ENCODE results near the gene DIRAS1.

The DIRAS1 gene

DNA sequence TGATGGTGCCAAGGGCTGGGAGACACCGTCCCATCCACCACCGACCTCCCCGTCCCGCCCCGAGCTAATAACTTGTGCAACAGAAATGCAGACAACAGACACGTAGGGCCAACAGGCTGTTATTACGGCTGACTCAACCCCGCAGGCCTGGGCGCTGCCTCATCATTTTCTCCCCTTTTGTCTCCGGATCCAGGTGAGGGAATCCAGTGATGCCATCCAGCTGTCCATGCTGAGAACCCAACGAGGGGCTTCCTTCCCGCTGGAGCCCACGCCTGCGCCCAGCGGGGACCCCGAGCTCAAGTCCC lies 6.4 kb upstream of the DIRAS1 start:
- Histone ChIP-seq H3K27ac (ENCODE audit: low read depth, low read length) (no peak overlapping the region), H3K9ac (ENCODE audit: low read length) (no peak overlapping the region), H3F3A (ENCODE audit: insufficient read depth) (no peaks in the 10 kb centered on the region), H3K4me2 (ENCODE audit: low read depth, low read length, poor library complexity, severe bottlenecking) (no peak overlapping the region), H2AFZ (ENCODE audit: low read depth, low read length, severe bottlenecking) (no peak overlapping the region), H3K79me2 (ENCODE audit: insufficient read depth, low read length) (no peaks in the 10 kb centered on the region), H4K20me1 (ENCODE audit: low read depth, low read length) (no peaks in the 10 kb centered on the region), H3K36me3 (ENCODE audit: low read length) (no peaks in the 10 kb centered on the region), H3K27me3 (ENCODE audit: low read length) (no peaks in the 10 kb centered on the region), H3K9me3 (ENCODE audit: insufficient read depth, low read length) (no peaks in the 10 kb centered on the region), H3K4me3 (ENCODE audit: insufficient read depth, low read length, poor library complexity, severe bottlenecking) (no peak overlapping the region), H3K9me2 (replicated peaks; ENCODE audit: insufficient read depth, low read length) (no peaks in the 10 kb centered on the region)
- no peak for TF ChIP-seq EZH2phosphoT487 (conservative IDR thresholded peaks at IDR 0.05; ENCODE audit: low read length)
- TF ChIP-seq, protein P1, sequence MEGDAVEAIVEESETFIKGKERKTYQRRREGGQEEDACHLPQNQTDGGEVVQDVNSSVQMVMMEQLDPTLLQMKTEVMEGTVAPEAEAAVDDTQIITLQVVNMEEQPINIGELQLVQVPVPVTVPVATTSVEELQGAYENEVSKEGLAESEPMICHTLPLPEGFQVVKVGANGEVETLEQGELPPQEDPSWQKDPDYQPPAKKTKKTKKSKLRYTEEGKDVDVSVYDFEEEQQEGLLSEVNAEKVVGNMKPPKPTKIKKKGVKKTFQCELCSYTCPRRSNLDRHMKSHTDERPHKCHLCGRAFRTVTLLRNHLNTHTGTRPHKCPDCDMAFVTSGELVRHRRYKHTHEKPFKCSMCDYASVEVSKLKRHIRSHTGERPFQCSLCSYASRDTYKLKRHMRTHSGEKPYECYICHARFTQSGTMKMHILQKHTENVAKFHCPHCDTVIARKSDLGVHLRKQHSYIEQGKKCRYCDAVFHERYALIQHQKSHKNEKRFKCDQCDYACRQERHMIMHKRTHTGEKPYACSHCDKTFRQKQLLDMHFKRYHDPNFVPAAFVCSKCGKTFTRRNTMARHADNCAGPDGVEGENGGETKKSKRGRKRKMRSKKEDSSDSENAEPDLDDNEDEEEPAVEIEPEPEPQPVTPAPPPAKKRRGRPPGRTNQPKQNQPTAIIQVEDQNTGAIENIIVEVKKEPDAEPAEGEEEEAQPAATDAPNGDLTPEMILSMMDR (IDR thresholded peaks at IDR 0.05; ENCODE audit: insufficient read depth, low read length, poor library complexity, severe bottlenecking), result no peak

DNA sequence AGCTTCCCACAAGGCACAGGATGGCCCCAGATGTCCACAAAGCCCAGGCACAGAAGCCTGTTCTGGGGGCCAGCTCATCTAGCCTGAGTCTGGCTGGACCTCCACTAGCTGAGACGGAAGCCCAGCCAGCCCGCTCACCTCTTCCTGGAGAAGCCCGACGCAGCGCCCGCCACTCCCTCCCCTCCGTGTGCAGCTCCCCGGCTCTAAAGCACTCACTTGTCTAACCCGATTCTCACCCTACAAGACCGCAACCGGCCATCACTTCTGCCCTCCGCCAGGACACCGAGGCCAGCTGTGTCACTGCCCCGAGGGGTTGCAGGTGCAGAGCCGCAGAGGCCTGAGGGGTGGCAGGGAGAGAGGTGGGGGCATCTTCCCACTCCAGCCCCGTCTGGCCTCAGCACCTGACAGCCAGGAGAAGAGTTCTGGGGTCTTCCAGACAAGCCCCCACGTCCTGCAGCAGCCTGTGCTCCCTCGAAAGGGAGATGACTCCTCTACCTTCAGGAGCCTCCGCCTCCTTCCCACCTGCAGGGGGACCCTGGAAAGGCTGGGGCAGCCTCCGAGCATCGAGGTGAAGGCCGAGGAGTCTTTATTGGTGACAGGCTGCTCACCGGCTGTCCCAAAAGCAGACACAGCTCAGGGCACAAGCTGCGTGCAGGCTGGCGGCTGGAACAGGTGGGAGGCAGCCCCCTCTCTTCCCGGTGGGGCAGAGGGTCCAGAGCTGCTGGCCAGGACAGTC lies 5.9 kb upstream of the DIRAS1 start:
- Histone ChIP-seq H3K9me2 (replicated peaks; ENCODE audit: insufficient read depth, low read length) (no peaks in the 10 kb centered on the region), H3K4me2 (ENCODE audit: low read depth, low read length, poor library complexity, severe bottlenecking) (no peak overlapping the region), H2AFZ (ENCODE audit: low read depth, low read length, severe bottlenecking) (no peak overlapping the region), H3K9me3 (ENCODE audit: insufficient read depth, low read length) (no peaks in the 10 kb centered on the region), H3K36me3 (ENCODE audit: low read length) (no peaks in the 10 kb centered on the region), H4K20me1 (ENCODE audit: low read depth, low read length) (no peaks in the 10 kb centered on the region), H3K9ac (ENCODE audit: low read length) (no peak overlapping the region), H3K79me2 (ENCODE audit: insufficient read depth, low read length) (no peaks in the 10 kb centered on the region), H3K27me3 (ENCODE audit: low read length) (no peaks in the 10 kb centered on the region), H3F3A (ENCODE audit: insufficient read depth) (no peaks in the 10 kb centered on the region), H3K27ac (ENCODE audit: low read depth, low read length) (no peak overlapping the region), H3K4me3 (ENCODE audit: insufficient read depth, low read length, poor library complexity, severe bottlenecking) (no peak overlapping the region)
- no peak for TF ChIP-seq EZH2phosphoT487 (conservative IDR thresholded peaks at IDR 0.05; ENCODE audit: low read length)
- TF ChIP-seq, protein P1 (IDR thresholded peaks at IDR 0.05; ENCODE audit: insufficient read depth, low read length, poor library complexity, severe bottlenecking), result no peak

DNA sequence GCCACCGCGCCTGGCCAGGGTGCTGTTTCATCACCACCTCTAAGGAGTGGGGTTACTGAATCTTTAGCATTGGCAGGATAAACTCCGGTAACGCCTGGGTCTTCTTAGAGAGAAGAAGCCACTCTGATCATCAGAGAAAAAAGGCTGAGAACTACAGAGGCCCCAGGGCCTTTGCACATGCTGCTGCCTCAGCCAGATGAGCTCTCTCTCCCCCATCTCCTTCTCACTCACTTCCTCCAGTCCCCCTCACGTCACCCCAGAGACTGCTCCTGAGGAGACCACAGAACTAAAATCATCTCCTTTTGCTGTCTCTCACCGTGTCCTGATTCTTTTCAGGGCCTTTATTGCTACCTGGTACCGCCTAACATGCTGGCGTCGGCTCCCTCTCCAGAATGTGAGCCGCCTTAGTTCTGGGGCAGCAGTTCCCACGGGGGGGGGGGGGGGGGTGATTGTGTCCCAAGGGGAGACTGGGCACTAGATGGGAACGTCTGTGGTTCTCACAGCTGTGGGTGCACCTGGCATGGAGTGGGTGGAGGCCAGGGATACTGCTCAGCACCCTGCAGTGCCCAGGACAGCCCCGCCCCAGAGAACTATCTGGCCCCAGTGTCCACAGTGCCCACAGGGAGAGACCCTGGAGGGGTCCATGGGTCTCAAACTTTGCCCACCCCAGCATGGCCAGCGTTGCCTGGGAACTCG lies 5.1 kb upstream of the DIRAS1 start:
- Histone ChIP-seq H3K9ac (ENCODE audit: low read length) (no peak overlapping the region), H3K27me3 (ENCODE audit: low read length) (no peaks in the 10 kb centered on the region)
- TF ChIP-seq, protein P1 (IDR thresholded peaks at IDR 0.05; ENCODE audit: insufficient read depth, low read length, poor library complexity, severe bottlenecking), result no peak
- TF ChIP-seq EZH2phosphoT487 (conservative IDR thresholded peaks at IDR 0.05; ENCODE audit: low read length), result no peak

More for the DNA sequence above, 5.1 kb upstream of the DIRAS1 start:
- Histone ChIP-seq H4K20me1 (ENCODE audit: low read depth, low read length) (no peaks in the 10 kb centered on the region), H3K9me3 (ENCODE audit: insufficient read depth, low read length) (no peaks in the 10 kb centered on the region), H2AFZ (ENCODE audit: low read depth, low read length, severe bottlenecking) (no peak overlapping the region), H3K36me3 (ENCODE audit: low read length) (no peaks in the 10 kb centered on the region), H3K4me2 (ENCODE audit: low read depth, low read length, poor library complexity, severe bottlenecking) (no peak overlapping the region), H3K79me2 (ENCODE audit: insufficient read depth, low read length) (no peaks in the 10 kb centered on the region), H3K4me3 (ENCODE audit: insufficient read depth, low read length, poor library complexity, severe bottlenecking) (no peak overlapping the region), H3K9me2 (replicated peaks; ENCODE audit: insufficient read depth, low read length) (no peaks in the 10 kb centered on the region), H3F3A (ENCODE audit: insufficient read depth) (no peaks in the 10 kb centered on the region), H3K27ac (ENCODE audit: low read depth, low read length) (no peak overlapping the region)
